RWPE2 (cell line): ENCODE measurements around the gene SYCP2L.

Experiments used
- ATAC-seq: fragments of 200-7000 bp; cut with Tn5 transposase; 3 replicates; pipeline ENCODE4 v1.9.1; 2021; ENCODE audit warnings: low read depth
- DNase-seq: peaks from one replicate; pipeline ENCODE4 v3.0.0-alpha.2; 2020; ENCODE audit warnings: low spot score
- H3K27ac ChIP-seq: fragments of 450-650 bp; 2 replicates; pipeline ENCODE4 v1.5.1; 2017; ENCODE audit warnings: mild to moderate bottlenecking; ENCODE audit not compliant: poor library complexity, severe bottlenecking
- H3K27me3 ChIP-seq: fragments of 250-450 bp; sonication (Bioruptor Pico); 2 replicates; pipeline ENCODE4 v1.5.1; 2021; ENCODE audit warnings: mild to moderate bottlenecking, moderate library complexity; ENCODE audit not compliant: insufficient read depth, poor library complexity, severe bottlenecking
- H3K36me3 ChIP-seq: fragments of 250-450 bp; sonication (Bioruptor Pico); 2 replicates; pipeline ENCODE4 v1.5.1; 2020; ENCODE audit warnings: low read depth, mild to moderate bottlenecking, moderate library complexity
- H3K4me1 ChIP-seq: fragments of 250-450 bp; sonication (Bioruptor Pico); 2 replicates; pipeline ENCODE4 v1.5.1; 2021; ENCODE audit warnings: mild to moderate bottlenecking, moderate library complexity; ENCODE audit not compliant: insufficient read depth, poor library complexity, severe bottlenecking
- H3K4me3 ChIP-seq: fragments of 250-450 bp; sonication (Bioruptor Pico); 2 replicates; pipeline ENCODE4 v1.5.1; 2021; ENCODE audit warnings: mild to moderate bottlenecking, moderate library complexity; ENCODE audit not compliant: severe bottlenecking
- H3K9me3 ChIP-seq: fragments of 250-450 bp; sonication (Bioruptor Pico); 2 replicates; pipeline ENCODE4 v1.5.1; 2021; ENCODE audit warnings: mild to moderate bottlenecking, moderate library complexity; ENCODE audit not compliant: severe bottlenecking
- CTCF ChIP-seq: fragments of 450-650 bp; IDR thresholded peaks from one replicate; pipeline ENCODE4 v1.5.1; 2017; ENCODE audit warnings: mild to moderate bottlenecking, moderate library complexity; ENCODE audit not compliant: poor library complexity, severe bottlenecking

SYCP2L gene

GRCh38 chr6:10961837-10962236 lies 75.0 kb downstream of the SYCP2L start:
- no peaks in the 10 kb centered on the region for H3K9me3 ChIP-seq
- H3K4me1 ChIP-seq = no peaks in the 10 kb centered on the region
- H3K27ac ChIP-seq = no peak overlapping the region
- ATAC-seq = no peak
- H3K4me3 ChIP-seq = no peak overlapping the region
- H3K27me3 ChIP-seq = no peaks in the 10 kb centered on the region
- DNase-seq = no peak
- H3K36me3 ChIP-seq = no peaks in the 10 kb centered on the region; the same call in 1 of the 2 replicates
- no peak for TF ChIP-seq CTCF

DNA sequence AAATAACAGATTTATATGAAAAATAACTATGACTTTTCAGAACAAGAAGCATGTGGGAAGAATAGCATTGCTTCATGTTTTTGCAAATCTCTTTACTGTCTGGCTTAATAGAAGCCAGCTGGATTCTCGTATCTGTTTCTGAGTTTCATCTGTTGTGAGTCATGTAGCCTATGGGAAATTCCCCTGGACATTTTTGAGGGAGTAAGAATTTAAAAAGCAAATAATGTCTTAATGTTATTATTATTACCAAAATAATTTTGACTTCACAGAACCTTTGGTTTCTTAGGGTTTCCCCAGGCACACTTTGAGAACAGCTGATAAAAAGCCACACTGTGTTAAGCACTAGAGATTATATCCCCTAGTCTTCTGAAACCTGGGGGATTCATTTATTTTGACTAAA lies 75.8 kb downstream of the SYCP2L start:
- Histone ChIP-seq H3K4me3 (no peak overlapping the region), H3K27me3 (no peaks in the 10 kb centered on the region), H3K9me3 (no peaks in the 10 kb centered on the region), H3K4me1 (no peaks in the 10 kb centered on the region), H3K27ac (no peak overlapping the region), H3K36me3 (no peaks in the 10 kb centered on the region; the same call in 1 of the 2 replicates)
- DNase-seq = no peak
- no peak for TF ChIP-seq CTCF
- peak; percentile 62; the same call in 2 of the 3 replicates for ATAC-seq

- no peak for TF ChIP-seq CTCF
- no peak for ATAC-seq
- Histone ChIP-seq H3K4me1 (no peaks in the 10 kb centered on the region), H3K9me3 (no peaks in the 10 kb centered on the region), H3K27ac (no peak overlapping the region), H3K4me3 (no peak overlapping the region), H3K36me3 (no peaks in the 10 kb centered on the region; the same call in 1 of the 2 replicates), H3K27me3 (no peaks in the 10 kb centered on the region)
- no peak for DNase-seq
Measured at GRCh38 chr6:10963113-10963512, 76.3 kb downstream of the SYCP2L start.

DNA sequence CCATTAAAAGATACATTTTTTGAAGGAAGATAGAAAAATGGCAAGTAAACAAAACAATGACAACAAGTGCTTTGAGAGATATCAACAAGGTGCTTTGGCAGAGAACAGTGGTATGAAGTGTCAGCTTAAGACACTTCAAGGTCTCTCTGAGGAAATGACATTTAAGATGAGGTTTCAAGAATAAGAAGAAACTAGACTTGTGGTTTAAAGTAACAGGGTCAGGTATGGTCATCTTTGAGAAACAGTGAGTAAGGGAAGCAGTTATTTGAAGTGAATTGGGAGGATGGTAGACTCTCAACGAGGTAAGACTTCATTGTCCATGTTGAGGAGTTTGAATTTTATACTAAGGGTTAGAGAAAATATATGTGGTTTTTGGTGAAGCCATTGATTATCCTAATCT lies 77.8 kb downstream of the SYCP2L start:
- no peak for TF ChIP-seq CTCF
- no peak for ATAC-seq
- H3K27me3 ChIP-seq = no peaks in the 10 kb centered on the region

GRCh38 chr6:10968776-10969175 lies 81.9 kb downstream of the SYCP2L start:
- H3K36me3 ChIP-seq = no peaks in the 10 kb centered on the region
- no peaks in the 10 kb centered on the region for H3K9me3 ChIP-seq
- DNase-seq = no peak
- no peaks in the 10 kb centered on the region for H3K27me3 ChIP-seq
- no peak overlapping the region for H3K27ac ChIP-seq
- no peaks in the 10 kb centered on the region for H3K4me1 ChIP-seq
- TF ChIP-seq CTCF = no peak
- H3K4me3 ChIP-seq = no peak overlapping the region
- no peak for ATAC-seq

More for the DNA sequence above, 77.8 kb downstream of the SYCP2L start:
- Histone ChIP-seq H3K36me3 (no peaks in the 10 kb centered on the region; the same call in 1 of the 2 replicates), H3K4me1 (no peaks in the 10 kb centered on the region), H3K9me3 (no peaks in the 10 kb centered on the region), H3K27ac (no peak overlapping the region), H3K4me3 (no peak overlapping the region)
- DNase-seq = no peak
